H54 (cell line): Measurements from ENCODE around the gene MIP.
"Not testable (repeated sequence)": the region's sequence is repeated elsewhere in the genome, so short reads cannot be mapped to it uniquely, and the experiment has no call there.

Experiments used
- DNase-seq: peaks from one replicate; pipeline ENCODE4 v3.0.0; 2011; ENCODE audit warnings: low spot score, mixed read lengths; ENCODE audit not compliant: insufficient read length
- FAIRE-seq: peaks from 3 replicates; lab custom pipeline; 2011; peaks lifted over from hg19 to GRCh38; lab: Jason Lieb, UNC
- POLR2A ChIP-seq: IDR thresholded peaks from 2 replicates; pipeline ENCODE4 v1.6.1; 2011; ENCODE audit warnings: low read depth, mild to moderate bottlenecking, low read length

The MIP gene

DNA sequence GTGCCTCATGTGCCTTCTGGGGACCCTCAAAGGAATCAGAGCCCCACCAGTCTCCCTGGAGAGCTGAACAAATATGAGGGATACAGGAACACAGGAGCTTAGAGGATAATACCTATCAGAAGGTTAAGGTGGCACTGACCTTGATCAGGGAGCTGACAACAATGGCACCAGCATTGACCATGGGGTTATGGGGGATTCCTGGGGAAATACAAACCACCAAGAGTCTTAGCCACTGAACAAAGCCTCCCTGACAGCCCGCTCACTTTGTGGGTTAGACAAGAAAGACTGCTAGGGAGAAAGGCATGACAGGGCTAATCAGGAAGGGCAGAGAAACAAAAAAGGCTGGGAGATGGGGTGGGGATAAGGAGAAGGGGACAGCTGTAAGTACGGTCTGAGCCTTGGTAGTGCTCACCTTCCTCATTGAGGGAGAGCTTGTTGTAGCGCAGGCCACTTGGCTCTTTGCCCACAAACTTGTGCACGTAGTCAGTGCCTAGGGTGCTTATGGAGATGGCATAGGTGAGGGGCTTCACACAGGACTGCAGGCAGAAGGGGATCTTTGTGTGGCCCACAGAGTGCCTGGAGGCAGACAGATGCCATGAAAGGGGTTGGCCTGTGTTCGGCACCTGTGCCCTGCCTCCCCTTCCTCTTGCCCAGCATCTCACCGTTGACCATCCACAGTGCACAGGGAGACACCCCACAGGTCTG is 23.2 kb upstream of the MIP start:
- DNase-seq (no peak), FAIRE-seq (no peak)
- no peak for TF ChIP-seq POLR2A

- FAIRE-seq (no peak), DNase-seq (no peak)
- no peak for TF ChIP-seq POLR2A
Measured at GRCh38 chr12:56476972-56477432, 22.5 kb upstream of the MIP start.

DNA sequence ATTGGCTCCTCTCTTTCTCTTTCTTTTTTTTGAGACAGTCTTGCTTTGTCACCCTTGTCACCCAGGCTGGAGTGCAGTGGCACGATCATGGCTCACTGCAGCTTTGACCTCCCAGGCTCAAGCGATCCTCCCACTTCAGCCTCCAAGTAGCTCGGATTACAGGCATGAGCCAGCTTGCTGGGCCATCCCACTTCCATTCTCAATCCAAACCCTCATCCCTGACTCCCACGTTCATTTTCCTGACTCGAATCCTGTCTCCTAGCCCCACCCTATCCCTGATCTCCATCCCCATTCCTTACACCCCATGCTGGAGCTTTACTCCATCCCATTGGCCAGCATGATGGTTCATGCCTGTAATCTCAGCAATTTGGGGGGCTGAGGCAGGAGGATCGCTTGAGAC is 21.7 kb upstream of the MIP start:
- FAIRE-seq (no peak), DNase-seq (no peak)
- TF ChIP-seq POLR2A = no peak

GRCh38 chr12:56474389-56474788 is 19.9 kb upstream of the MIP start:
- DNase-seq = no peak
- TF ChIP-seq POLR2A = no peak
- FAIRE-seq = no peak

- TF ChIP-seq POLR2A = no peak
- DNase-seq (no peak), FAIRE-seq (no peak)
Measured at GRCh38 chr12:56469007-56469930, 14.8 kb upstream of the MIP start.

DNA sequence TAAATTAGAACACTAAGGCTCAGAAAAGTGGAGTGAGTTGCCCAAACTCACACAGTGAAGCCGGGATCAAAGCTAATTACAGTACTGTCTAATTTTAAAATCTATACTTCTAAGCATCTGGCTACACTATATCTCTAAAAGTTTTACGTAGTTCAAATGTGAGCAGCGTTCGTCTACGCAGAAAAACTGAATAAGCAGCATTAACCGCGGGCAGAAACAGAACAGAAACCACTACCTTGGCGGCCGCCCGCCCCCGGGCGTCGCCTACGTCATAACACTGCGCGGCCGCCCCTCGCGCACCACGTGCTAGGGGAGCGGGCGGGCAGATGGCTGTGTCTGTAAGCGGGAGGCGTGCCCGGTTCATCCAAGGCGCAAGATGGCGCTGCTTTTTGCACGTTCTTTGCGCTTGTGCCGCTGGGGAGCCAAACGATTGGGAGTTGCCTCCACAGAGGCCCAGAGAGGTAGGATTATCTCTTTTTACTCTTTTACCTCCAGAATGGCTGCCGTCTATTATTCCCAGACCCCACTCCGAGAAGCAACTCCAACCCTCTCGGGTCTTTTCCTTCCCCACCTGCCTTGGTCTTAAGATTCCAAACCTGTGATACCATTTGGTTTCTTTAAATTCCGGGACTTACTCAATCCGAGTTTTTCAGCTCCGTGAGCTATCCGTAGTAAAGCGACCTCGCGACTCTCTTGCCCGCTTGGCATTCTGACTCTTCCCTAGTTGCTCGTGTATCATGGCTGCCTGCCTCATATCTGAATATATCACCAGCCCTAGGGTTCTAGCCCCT is 14.0 kb upstream of the MIP start, which contains the start of gene SPRYD4:
Gene SPRYD4 (plus strand): TSS at position 363 of the 791 bp plus-strand sequence. CDS start 14 bp downstream, at position 377.
- FAIRE-seq (no peak), DNase-seq (peak; percentile 83)
- peak; percentile 88 for TF ChIP-seq POLR2A

- DNase-seq (no peak), FAIRE-seq (no peak)
- no peak for TF ChIP-seq POLR2A
Measured at GRCh38 chr12:56462565-56462964, 8.1 kb upstream of the MIP start.

DNA sequence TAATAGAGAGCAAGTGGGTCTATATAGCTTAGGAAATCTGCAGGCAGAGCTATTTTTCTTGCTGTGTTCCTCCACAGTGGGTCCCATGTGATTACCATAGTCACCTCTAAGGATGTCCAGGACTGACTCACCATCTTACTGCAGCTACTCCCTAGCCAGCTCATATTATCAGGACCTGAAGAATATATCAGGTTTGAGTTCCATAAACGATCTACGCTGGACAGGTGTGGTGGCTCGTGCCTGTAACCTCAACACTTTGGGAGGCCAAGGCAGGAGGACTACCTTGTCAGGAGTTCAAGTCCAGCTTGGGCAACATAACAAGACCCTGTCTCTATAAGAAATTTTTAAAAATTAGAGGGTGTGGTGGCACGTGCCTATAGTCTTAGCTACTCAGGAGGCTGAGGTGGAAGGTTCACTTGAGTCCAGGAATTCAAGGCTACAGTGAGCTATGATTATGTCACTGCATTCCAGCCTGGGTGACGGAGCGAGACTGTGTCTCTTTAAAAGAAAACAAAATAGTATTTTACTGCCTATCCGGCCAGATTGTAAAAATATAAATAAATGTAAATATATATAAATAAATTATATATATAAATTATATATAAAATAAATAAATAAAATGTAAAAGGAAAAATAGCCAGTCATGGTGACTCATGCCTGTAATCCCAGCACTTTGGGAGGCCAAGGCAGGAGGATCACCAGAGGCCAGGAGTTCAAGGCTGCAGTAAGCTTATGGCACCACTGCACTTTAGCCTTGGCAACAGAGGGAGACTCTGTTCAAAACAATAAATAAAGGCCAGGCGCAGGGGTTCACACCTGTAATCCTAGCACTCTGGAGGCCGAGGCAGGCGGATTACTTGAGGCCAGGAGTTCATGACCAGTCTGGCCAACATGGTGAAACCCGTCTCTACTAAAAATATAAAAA is 7.0 kb upstream of the MIP start:
- FAIRE-seq = peak; percentile 72
- no peak for TF ChIP-seq POLR2A
- peak; percentile 60 for DNase-seq

GRCh38 chr12:56457817-56458216 is 3.4 kb upstream of the MIP start:
- FAIRE-seq (no peak), DNase-seq (no peak)

GRCh38 chr12:56451147-56451546 is 3.3 kb downstream of the MIP start:
- DNase-seq (no peak), FAIRE-seq (no peak)
- no peak for TF ChIP-seq POLR2A

More at GRCh38 chr12:56457817-56458216, 3.4 kb upstream of the MIP start:
- no peak for TF ChIP-seq POLR2A

DNA sequence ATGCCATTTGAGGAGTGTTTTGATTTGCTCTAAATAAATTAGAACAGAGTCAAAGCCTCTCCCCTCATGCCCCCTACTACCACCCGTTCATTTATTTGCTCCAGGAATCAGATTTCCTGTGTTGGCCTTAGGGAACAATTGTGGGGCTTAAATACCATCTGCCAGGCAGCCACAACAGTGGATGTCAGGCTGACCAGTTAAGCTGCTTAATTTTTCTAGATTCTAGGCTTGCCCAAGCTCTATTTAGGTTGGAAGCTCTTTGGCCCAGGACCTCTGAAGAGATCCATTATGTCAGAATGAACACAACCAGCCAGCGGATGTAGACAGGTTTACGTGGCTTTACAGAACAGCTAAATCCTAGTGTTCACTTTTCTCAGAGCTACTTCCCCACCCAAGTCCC is 4.2 kb downstream of the MIP start:
- DNase-seq = no peak
- FAIRE-seq = no peak
- TF ChIP-seq POLR2A = no peak

DNA sequence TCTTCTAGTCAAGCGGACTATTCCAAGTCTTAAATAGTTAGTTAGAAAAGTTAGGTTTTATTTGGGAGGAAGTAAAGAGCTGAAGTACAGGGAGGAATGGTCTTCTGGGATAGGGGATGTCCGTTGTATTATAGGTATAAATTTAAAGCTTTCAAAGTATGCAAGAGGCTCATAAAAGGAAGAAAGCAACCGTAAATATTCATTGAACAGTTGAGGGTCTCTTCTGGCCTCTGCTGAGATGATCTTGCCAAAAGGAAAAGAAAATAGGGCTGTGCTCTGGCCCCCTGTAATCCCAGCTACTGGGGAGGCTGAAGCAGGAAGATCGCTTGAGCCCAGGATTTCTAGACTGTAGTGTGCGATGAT is 4.9 kb downstream of the MIP start:
- no peak for DNase-seq
- no peak for TF ChIP-seq POLR2A
- FAIRE-seq = no peak

- FAIRE-seq (peak; percentile 71), DNase-seq (peak; percentile 90)
- peak; percentile 68 for TF ChIP-seq POLR2A
Measured at GRCh38 chr12:56448860-56449621, 5.4 kb downstream of the MIP start, which contains the start of gene TIMELESS. TSS of gene TIMELESS (minus strand) at chr12:56449426. CDS start at chr12:56434170, 15,256 bp downstream.

DNA sequence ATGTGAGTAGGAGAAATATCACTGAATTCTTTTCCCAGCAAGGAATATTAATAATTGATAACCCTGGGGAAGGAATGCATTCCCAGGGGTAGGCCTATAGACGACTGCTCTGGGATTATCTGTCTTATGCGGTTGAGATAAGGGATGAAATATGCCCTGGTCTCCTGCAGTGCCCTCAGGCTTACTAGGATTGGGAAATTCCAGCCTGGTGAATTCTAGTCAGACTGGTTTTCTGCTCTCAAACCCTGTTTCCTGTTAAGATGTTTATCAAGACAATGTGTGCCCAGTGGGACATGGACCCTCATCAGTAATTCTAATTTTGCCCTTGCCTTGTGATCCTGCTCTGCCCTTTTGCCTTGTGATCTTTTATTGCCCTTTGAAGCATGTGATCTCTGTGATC is 11.2 kb downstream of the MIP start:
- not testable (repeated sequence) for FAIRE-seq, DNase-seq
